ENCODE measurements around the gene GABRR1.
A peak's percentile ranks its signal among the peaks of the same experiment; 100 is the strongest.
"Not testable (repeated sequence)": the region's sequence is repeated elsewhere in the genome, so short reads cannot be mapped to it uniquely, and the experiment has no call there.

GABRR1 gene

DNA sequence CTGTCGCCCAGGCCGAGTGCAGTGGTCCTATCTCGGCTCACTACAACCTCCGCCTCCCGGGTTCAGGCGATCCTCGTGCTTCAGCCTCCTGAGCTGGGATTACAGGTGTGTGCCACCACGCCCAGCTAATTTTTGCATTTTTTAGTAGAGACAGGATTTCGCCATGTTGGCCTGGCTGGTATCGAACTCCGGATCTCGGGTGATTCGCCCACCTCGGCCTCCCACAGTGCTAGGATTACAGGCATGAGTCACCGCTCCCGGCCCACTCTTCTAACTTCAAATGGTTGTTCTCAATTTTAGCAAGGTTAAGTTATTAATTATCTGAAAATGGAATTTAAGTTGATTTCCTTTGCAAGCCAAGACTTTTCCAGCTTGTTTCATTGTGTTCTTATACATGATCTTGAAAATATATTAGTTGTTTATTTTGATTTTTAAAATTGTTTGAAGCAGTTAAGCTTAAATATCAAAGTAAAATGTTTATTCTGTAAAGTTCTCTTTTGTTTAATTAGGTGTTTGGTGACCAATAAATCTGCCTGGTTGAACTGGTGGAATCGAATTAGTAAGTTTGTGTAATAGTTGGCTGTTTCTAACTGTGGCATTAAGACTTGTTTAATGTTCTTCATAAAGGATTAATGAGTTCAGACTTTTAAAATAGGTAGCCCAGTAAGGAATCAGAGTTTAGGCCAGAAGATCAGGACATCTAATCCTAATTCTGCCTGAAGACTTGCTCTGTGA lies 69.0 kb downstream of the GABRR1 start:
- no peak for DNase-seq

DNA sequence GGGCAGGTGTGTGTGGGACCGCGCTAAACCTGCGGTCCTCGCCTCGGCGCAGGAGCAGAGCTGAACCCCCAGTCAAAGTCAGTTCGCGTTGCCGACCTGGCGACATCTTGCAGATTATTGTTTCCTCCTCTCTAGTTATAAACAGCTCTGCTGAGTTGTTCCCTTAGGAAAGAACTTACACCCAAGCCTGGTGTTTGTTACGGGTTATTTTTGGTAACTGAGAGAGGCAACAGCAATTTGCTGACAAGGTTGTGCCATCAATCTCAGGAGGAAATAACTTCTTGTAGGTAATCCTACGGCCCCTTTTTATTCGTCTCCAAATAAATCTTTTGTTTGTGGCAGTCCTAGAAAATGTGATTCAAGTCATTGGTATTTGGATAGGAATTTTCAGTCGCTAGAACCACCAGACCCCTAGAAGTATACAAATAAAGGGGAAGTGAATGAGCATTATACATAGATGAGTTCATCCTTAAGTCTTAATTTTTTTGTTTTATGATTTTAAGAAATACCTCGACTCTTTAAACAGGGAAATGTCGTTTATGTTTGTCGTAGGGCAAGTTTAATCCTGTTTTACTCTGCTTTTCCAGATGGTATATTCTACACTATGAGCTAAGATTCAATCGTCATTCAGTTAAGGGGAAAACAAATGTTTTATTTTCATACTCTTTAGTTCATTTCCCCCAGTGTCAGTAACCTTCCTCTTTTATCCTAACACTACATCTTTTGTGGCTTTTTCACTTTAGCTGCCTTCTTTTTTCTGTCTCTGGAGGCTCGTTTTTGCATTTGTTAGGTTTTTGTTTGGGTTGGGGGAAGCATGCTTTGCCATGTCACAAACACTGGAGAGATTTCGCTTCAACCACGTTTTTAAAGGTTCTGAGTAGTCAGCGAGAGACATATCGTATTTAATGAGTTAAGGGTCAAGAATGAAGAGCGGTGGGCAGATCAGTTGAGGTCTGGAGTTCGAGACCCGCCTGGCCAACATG lies 70.1 kb downstream of the GABRR1 start:
- DNase-seq = peak; percentile 55

DNA sequence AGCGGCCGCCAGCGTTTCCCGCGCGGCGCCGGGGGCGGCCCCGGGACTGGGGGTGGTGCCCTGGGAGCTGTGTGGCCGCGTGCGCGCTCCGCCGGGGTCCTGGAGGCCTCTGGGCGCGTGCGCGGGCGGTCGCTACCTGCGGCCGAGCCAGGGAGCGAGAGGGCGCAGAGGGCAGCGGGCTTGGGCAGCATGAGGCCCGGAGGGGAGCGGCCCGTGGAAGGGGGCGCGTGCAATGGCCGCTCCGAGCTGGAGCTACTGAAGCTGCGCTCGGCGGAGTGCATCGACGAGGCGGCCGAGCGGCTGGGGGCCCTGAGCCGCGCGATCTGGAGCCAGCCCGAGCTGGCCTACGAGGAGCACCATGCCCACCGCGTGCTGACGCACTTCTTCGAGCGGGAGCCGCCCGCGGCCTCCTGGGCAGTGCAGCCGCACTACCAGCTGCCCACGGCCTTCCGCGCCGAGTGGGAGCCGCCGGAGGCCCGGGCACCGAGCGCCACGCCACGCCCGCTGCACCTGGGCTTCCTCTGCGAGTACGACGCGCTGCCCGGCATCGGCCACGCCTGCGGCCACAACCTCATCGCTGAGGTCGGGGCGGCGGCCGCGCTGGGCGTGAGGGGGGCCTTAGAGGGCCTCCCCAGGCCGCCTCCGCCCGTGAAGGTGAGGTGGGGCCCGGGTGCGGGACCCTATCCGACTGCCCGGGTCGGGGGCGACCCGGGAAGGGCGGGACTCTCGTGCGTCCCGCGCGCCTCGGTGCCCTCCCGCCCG lies 71.0 kb downstream of the GABRR1 start, which contains the start of gene PM20D2:
TSS of gene PM20D2 (plus strand) at position 100 of the 762 bp plus-strand sequence. CDS start at position 190, 90 bp downstream.
- peak; percentile 35 for DNase-seq

DNA sequence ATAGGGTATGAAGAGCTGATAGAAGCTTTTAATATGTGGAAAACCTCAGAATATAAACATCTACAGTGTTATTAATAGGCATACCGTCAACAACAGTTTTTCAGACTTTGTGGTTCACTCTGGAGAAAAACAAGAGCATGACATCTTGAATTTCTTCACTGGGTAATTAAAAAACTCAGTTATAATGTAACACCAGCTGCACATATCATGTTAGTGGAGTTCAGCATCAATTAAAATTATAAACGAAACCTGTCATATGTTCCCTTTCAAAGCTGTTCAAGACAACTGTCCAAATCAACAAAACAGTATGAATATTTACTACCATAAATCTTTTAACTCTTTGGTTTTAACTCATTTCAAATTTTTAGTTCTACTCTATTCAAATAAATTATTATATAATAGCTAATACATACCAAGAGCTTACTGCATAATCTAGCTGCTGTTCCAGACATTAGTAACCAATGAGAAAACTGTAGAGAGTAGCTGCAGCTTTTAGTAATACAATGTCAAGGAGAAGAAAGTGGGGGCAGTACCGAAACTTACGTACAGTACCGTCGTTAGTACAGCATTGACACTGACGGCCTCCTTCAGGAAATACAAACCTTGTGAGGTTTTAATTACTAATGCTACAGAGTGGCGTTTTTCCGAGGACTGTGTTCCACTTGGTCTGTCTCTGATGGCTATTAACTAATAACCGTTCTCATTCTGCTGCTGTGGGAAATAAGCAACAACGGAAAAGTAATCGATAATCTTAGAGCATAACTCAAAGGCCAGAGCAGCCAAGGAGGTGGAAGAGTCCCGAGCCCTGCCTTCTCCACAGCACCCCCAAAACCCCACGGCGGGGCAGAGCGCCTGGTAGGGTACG lies 71.8 kb downstream of the GABRR1 start:
- peak; percentile 44 for DNase-seq

DNA sequence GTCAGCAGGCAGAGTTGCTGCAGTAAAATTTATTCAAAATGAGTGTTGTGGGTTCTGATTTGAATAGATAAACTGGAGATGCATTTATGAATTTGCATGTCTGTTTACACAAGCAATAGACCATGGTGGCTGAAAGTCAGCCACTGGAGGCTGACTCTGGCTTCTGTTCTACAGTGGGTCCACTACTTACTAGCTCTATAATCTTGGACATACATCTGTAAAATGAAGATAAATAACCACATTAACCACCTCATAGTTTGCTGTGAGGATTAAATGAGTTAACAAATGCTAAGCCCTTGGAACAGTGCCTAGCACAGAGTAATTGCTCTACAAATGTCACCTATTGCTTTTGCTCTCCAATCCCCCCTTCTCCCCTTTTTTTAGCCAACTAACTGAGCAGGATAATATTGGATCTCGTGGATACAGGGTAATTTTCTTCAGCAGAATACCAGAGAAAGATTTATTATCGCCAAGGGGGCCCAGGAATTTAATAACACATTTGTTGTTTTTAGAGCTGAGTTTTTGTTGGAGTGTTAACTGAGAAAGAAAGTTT lies 72.7 kb downstream of the GABRR1 start:
- peak; percentile 98 for DNase-seq

DNA sequence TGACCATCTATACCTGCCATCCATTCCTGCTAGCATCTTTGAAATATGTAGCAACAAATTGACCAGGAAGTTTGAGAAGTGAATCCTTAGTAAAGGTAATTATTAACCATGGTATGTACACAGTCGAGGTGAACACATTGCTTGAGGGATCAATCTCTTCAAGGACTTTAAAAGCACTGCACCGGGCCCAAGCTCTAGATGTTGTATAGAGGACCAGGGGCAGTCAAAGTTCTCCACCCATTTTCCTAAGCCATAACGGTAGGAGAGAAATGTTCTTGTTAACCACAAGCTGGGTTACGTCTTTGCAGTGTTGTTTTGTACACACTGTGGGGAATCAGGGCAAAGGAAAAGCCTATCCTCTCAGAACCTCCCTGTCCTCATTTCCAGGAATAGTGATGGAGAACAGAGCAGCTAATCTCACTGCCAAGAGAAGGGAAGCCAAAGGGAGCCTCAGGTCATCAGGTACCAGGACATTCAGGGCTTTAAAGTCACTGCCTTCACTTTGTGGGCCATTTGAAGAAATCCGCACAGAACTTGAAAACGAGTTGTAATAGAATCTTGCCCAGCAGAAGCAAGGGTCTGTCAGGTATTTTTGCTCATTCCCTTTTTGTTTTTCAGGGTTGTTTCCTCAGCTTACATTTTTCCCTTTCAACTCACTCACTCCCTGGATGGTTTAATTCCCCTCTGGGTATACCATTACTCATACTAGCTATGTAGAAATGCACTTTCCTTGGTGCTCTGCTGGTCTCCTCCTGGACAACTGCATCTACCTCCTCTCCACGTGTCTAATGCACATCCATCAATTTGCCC lies 76.6 kb downstream of the GABRR1 start:
- DNase-seq = peak; percentile 9

DNA sequence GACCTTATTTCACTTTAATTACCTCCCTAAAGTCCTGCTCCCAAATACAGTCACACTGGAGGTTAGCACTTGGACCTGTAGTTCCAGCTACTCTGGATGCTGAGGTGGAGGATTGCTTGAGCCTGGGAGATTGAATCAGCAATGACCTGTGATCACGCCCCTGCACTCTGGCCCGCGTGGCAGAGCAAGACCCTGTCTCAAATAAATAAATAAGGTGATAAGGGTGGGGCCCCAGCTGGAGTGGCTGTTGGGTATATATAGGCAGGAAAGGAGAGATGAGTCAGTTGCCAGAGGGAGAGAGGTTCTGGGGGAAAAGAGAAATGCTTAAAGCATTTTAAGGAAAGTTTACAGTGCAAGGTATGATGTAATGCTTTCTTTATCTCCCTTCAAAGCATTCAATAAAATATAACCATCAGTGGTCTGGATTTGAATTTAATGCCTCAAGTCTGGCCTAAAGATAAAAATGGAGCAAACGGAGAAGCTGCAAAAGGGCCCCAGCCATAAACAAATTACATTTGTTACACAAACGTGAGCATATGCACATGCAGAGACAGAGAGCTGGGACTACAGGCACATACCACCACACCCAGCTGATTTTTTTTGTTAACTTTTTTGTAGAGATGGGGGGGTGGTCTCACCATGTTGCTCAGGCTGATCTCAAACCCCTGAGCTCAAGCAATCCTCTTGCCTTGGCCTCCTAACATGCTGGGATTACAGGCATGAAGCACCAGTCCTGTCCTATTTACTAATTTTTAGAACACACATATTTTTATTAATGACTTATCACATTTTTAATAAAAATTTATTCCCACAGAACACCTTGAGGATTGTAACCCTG lies 77.4 kb downstream of the GABRR1 start:
- DNase-seq = no peak

DNA sequence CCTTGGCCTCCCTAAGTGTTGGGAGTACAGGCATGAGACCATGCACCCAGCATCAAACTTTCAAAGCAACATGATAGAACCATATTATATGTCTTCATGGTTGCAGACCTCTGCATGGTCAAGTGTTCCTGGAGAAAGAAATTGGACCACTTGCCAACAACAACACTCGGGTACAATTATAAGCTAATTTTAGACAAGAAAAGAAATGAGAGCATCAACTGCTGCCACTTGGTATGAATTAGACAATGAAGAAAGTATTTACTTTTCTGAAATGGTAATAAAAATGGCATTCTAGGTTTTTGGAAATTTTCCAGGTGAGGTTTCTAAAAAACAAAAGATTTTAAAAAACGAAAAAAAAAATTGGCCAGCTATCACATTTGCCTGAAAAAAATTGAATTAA lies 79.0 kb downstream of the GABRR1 start:
- no peak for DNase-seq

DNA sequence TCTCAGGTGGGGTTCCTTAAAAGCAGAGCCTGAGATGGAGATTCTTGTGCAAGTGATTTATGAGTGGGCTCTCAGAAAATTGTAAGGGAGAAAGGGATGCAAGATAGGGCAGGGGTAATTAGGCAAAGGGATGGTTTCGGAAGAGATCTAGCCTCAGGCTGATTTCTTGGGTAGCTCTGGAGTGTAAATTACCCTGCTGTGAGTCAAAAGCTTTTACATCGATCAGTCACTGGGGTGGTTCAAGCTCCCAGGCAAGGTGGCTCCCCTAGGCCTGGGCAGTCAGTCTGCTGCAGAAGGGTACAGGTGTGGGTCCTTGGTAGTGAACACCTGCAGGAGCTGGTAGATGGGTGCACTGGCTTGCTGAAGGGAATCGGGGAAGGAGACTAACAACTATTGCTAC lies 82.4 kb downstream of the GABRR1 start:
- no peak for DNase-seq

DNA sequence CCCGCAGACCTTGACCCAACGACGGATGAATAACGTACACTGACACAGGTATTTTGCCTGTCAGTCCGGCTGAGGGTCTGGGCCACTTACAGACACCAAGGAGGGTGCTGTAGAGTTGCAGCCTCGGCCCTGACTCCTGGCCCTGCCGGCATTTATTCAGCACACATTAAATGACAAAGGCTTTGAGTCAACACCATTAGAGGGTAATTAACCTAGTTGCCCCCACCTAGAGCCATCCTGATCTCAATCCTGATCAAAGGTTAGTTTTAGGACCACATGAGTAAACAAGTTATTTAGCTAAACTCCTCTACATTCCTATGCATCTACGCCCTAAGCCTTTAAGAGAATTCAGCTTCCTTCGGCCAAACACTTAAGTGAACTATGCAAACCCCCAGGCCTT lies 83.2 kb downstream of the GABRR1 start:
- no peak for DNase-seq

DNA sequence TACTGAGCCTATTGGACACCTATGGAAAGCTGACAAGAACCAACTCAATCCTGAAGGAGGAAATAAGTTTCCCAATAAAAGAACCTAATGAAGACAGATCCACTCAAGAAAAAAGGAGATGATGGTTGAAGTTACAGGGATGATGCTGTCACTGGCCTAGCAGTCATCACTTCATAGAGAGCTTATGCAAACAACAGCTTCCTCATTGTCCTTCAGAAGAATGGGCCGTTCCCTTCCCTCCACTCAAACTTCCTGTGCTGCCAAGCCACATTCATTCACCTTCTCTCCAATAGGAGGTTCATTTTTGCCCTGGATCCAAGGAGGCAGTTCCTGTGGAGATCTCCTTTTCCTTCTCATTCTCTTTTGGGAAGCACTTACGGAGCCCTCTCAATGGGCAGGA lies 85.1 kb downstream of the GABRR1 start:
- DNase-seq = no peak

DNA sequence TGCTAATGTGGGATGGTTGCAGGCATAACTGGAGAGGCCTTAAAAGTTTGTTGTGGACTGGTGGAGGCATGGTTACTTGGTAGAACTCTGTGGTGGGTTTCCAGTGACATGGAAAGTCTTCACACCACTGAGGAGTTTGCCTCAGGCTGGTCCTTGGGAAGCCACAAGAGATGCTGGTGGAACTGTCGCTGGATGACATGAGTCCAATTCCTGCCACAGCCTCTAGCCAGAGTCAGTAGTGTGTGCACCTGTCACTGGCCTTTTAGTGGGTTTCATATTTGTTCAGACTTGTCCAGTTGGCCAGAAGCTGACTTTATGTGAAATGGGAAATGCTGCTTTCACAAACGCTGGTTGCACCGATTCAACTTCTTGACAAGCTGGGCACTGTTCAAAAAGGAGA lies 85.6 kb downstream of the GABRR1 start:
- DNase-seq = no peak

DNA sequence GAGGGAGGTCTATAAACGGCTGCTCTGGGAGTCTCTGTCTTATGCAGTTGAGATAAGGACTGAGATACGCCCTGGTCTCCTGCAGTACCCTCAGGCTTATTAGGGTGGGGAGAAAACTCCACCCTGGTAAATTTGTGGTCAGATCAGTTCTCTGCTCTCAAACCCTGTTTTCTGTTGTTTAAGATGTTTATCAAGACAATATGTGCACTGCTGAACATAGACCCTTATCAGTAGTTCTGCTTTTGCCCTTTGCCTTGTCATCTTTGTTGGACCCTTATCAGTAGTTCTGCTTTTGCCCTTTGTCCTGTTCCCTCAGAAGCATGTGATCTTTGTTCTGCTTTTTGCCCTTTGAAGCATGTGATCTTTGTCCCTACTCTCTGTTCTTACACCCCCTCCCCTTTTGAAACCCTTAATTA lies 88.9 kb downstream of the GABRR1 start:
- not testable (repeated sequence) for DNase-seq

Measured in NCI-H526 treated with DMSO at 0.1 percent for 48 hours (cell line).